Keratinocyte (primary cell): ENCODE measurements around the gene C16orf86. TPM values are rescaled to one million over a fixed set of nuclear protein-coding genes. Genes with fewer than 3 reads are reported as not detected.

ENCODE experiments used
- DNase-seq: peaks from one replicate; pipeline ENCODE4 v3.0.0-alpha.2; 2011; ENCODE audit warnings: low read depth, missing footprints, low spot score
- FAIRE-seq: peaks from 2 replicates; lab custom pipeline; 2011; peaks lifted over from hg19 to GRCh38; lab: Jason Lieb, UNC
- H2AFZ ChIP-seq: 2 replicates; pipeline ENCODE4 v1.6.0; 2012; ENCODE audit warnings: low read length, control low read depth, inconsistent platforms; ENCODE audit not compliant: control insufficient read depth
- H3K27ac ChIP-seq: 2 replicates; pipeline ENCODE4 v1.5.1; 2011; ENCODE audit warnings: low read length; ENCODE audit not compliant: control insufficient read depth, insufficient read depth
- H3K27me3 ChIP-seq: 3 replicates; pipeline ENCODE4 v1.6.0; 2011; ENCODE audit warnings: low read length; ENCODE audit not compliant: control insufficient read depth, insufficient read depth; ENCODE audit errors: extremely low read depth
- H3K36me3 ChIP-seq, 2 experiments: 2 replicates in 1 of 2; 3 replicates in 1 of 2; pipeline ENCODE4 v1.5.1; 2011; ENCODE audit warnings: low read length in 2 of 2, mild to moderate bottlenecking in 1 of 2; ENCODE audit not compliant: control insufficient read depth in 2 of 2, insufficient read depth in 2 of 2; ENCODE audit errors: extremely low read depth in 1 of 2
- H3K4me1 ChIP-seq: 3 replicates; pipeline ENCODE4 v1.5.1; 2011; ENCODE audit warnings: low read length; ENCODE audit not compliant: control insufficient read depth, insufficient read depth; ENCODE audit errors: extremely low read depth
- H3K4me2 ChIP-seq: 3 replicates; pipeline ENCODE4 v1.6.0; 2011; ENCODE audit warnings: low read depth, low read length; ENCODE audit not compliant: control insufficient read depth, insufficient read depth; ENCODE audit errors: extremely low read depth
- H3K4me3 ChIP-seq, 3 experiments: fragments of 200-600 bp in 1 of 3; sonication (generic) in 1 of 3; 2 replicates in 2 of 3; 3 replicates in 1 of 3; pipeline ENCODE4 v1.5.1; 2011 to 2016; ENCODE audit warnings: low read length in 3 of 3, mild to moderate bottlenecking in 3 of 3, control low read depth in 2 of 3, inconsistent platforms in 1 of 3, low read depth in 1 of 3, mixed read lengths in 1 of 3, mixed run types in 1 of 3, moderate library complexity in 1 of 3; ENCODE audit not compliant: control insufficient read depth in 2 of 3, insufficient read depth in 2 of 3; ENCODE audit errors: extremely low read depth in 1 of 3
- H3K79me2 ChIP-seq: 2 replicates; pipeline ENCODE4 v1.6.0; 2012; ENCODE audit warnings: low read length; ENCODE audit not compliant: control insufficient read depth, insufficient read depth
- H3K9ac ChIP-seq: 3 replicates; pipeline ENCODE4 v1.6.0; 2011; ENCODE audit warnings: low read length; ENCODE audit not compliant: control insufficient read depth, insufficient read depth; ENCODE audit errors: extremely low read depth
- H3K9me1 ChIP-seq: 3 replicates; pipeline ENCODE4 v1.6.0; 2011; ENCODE audit warnings: low read length; ENCODE audit not compliant: control insufficient read depth, insufficient read depth; ENCODE audit errors: extremely low read depth
- H3K9me3 ChIP-seq: 2 replicates; pipeline ENCODE4 v1.5.1; 2012; ENCODE audit warnings: low read depth, low read length; ENCODE audit not compliant: control insufficient read depth
- H4K20me1 ChIP-seq: 3 replicates; pipeline ENCODE4 v1.6.0; 2011; ENCODE audit warnings: low read length; ENCODE audit not compliant: control insufficient read depth, insufficient read depth; ENCODE audit errors: extremely low read depth
- CTCF ChIP-seq, 3 experiments: IDR thresholded peaks in 1 of 3; conservative IDR thresholded peaks in 1 of 3; optimal IDR thresholded peaks in 1 of 3; 2 replicates in 2 of 3; 3 replicates in 1 of 3; pipeline versions ENCODE3 to v1.5.1; 2011; ENCODE audit warnings: low read length in 3 of 3, mild to moderate bottlenecking in 3 of 3, moderate library complexity in 2 of 3, control low read depth in 1 of 3, inconsistent platforms in 1 of 3; ENCODE audit not compliant: insufficient read depth in 2 of 3; ENCODE audit errors: extremely low read depth in 1 of 3
- EZH2 ChIP-seq: IDR thresholded peaks from one replicate; pipeline ENCODE4 v1.6.1; 2012; ENCODE audit warnings: inconsistent platforms, mild to moderate bottlenecking, low read length, moderate library complexity
- dilution Hi-C: fragments of 300-500 bp; cut with MboI; formaldehyde crosslinking; loops from one replicate; pipeline ENCODE4 v1.7.0; 2020; ENCODE audit warnings: low sequenced_read_pairs; ENCODE audit not compliant: extremely low pct_ligation_motif_present
- polyA plus RNA-seq, 5 experiments: library from polyadenylated mRNA; depleted of rRNA in 3 of 5; stranded (reverse) in 3 of 5; stranded (forward) in 1 of 5; unstranded in 1 of 5; fragments of >200 nt; gene quantifications; 1 replicate in 1 of 5; 2 replicates in 3 of 5; 3 replicates in 1 of 5; pipeline versions ENCODE4 v1.2.1 to v1.2.3, GENCODE V29; 2011 to 2012; ENCODE audit warnings: missing spikeins in 2 of 5, low read depth in 1 of 5, low replicate concordance in 1 of 5

The C16orf86 gene
- polyA plus RNA-seq, 1 donor (not counting 4 experiments of a cell fraction or from before 2014, with no cell fraction given) = 0.17 TPM

GRCh38 chr16:67652578-67653127 is 14.0 kb upstream of the C16orf86 start:
- H3K4me2 ChIP-seq = peak overlapping the region; percentile 62
- no peaks in the 10 kb centered on the region for H3K4me1 ChIP-seq
- H3K4me3 ChIP-seq = no peak overlapping the region
- no peaks in the 10 kb centered on the region for H3K9me1 ChIP-seq
- TF ChIP-seq CTCF (optimal IDR thresholded peaks at IDR 0.05 in 1 of 3, IDR thresholded peaks at IDR 0.05 in 1 of 3, conservative IDR thresholded peaks at IDR 0.05 in 1 of 3; ENCODE audit: extremely low read depth in 1 of 3, insufficient read depth in 2 of 3, low read length in 3 of 3) = no peak
- TF ChIP-seq EZH2 = no peak
- no peak overlapping the region for H2AFZ ChIP-seq
- H3K27me3 ChIP-seq = peaks cover 74% of the 10 kb centered on the region
- H4K20me1 ChIP-seq = peaks cover 2% of the 10 kb centered on the region
- H3K9ac ChIP-seq = no peak overlapping the region
- FAIRE-seq (no peak), DNase-seq (no peak)
- H3K27ac ChIP-seq = no peak overlapping the region
- dilution Hi-C loops = no loop called here
- H3K9me3 ChIP-seq = no peaks in the 10 kb centered on the region
- H3K36me3 ChIP-seq = no peaks in the 10 kb centered on the region
- H3K79me2 ChIP-seq = no peaks in the 10 kb centered on the region

GRCh38 chr16:67653128-67653788 is 13.4 kb upstream of the C16orf86 start:
- dilution Hi-C loops = no loop called here
- Histone ChIP-seq H3K27me3 (peaks cover 68% of the 10 kb centered on the region), H3K4me2 (peak overlapping the region; percentile 62), H3K4me3 (peak overlapping the region in 2 of 3 experiments; percentile 23 to 40), H3K36me3 (no peaks in the 10 kb centered on the region), H3K4me1 (no peaks in the 10 kb centered on the region), H2AFZ (no peak overlapping the region), H3K9me1 (no peaks in the 10 kb centered on the region), H3K9me3 (no peaks in the 10 kb centered on the region), H3K9ac (no peak overlapping the region), H3K79me2 (no peaks in the 10 kb centered on the region), H4K20me1 (peaks cover 2% of the 10 kb centered on the region), H3K27ac (no peak overlapping the region)
- no peak for DNase-seq
- TF ChIP-seq EZH2 (peak; percentile 99), CTCF (optimal IDR thresholded peaks at IDR 0.05 in 1 of 3, IDR thresholded peaks at IDR 0.05 in 1 of 3, conservative IDR thresholded peaks at IDR 0.05 in 1 of 3; ENCODE audit: extremely low read depth in 1 of 3, insufficient read depth in 2 of 3, low read length in 3 of 3) (peak in 2 of 3 experiments; percentile 10 to 21)
- FAIRE-seq = no peak
